Fibroblast of skin of right biceps (primary cell): ENCODE data around the gene EFNB3.

Experiments used
- DNase-seq: peaks from one replicate; pipeline ENCODE4 v3.0.0-alpha.2; 2013

Gene EFNB3

DNA sequence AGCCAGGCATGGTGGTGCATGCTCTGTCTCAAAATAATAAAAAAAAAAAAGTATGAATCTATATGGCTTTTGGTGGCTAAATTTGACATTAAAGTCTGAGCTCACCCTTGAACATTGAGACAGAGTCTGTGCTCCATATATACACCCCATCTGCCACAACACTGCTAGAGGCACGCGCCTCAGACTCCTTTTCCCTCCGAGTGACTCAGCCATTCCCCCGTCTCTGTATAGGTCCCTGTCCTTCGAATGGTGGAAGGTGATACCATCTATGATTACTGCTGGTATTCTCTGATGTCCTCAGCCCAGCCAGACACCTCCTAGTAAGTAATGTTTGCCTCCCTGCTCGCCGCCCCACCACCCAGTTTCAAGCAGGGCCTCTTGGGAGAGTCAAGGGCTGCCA, 4.5 kb upstream of the EFNB3 start:
- no peak for DNase-seq

DNA sequence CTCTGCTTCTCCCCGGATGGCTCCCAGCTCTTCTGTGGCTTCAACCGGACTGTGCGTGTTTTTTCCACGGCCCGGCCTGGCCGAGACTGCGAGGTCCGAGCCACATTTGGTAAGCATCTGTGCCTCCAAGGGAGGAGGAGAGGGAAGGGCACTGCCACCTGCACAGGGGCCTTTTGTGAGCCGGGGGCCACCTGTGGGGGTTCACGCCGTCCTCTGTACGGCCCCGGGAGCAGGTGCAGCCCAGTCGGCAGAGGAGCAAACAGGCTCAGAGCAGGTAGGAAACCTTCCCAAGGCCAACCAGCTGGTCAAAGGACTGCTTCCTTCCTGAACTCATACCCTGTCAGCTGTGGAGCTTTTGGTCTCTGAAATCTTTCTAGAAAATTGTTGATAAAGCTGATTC, 3.3 kb upstream of the EFNB3 start:
- no peak for DNase-seq

DNA sequence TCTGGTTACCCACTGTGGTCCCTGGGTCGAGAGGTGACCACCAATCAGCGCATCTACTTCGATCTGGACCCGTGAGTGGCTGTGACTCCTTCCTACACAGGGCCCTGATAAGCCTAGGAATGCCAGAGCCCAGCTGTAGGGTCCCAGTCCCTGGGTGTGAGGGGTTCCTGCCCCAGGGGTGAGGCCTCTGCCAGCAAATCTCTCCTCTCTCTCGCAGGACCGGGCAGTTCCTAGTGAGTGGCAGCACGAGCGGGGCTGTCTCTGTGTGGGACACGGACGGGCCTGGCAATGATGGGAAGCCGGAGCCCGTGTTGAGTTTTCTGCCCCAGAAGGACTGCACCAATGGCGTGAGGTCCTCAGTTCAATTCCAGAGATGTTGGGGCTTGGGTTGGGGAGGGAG, 2.2 kb upstream of the EFNB3 start:
- no peak for DNase-seq

DNA sequence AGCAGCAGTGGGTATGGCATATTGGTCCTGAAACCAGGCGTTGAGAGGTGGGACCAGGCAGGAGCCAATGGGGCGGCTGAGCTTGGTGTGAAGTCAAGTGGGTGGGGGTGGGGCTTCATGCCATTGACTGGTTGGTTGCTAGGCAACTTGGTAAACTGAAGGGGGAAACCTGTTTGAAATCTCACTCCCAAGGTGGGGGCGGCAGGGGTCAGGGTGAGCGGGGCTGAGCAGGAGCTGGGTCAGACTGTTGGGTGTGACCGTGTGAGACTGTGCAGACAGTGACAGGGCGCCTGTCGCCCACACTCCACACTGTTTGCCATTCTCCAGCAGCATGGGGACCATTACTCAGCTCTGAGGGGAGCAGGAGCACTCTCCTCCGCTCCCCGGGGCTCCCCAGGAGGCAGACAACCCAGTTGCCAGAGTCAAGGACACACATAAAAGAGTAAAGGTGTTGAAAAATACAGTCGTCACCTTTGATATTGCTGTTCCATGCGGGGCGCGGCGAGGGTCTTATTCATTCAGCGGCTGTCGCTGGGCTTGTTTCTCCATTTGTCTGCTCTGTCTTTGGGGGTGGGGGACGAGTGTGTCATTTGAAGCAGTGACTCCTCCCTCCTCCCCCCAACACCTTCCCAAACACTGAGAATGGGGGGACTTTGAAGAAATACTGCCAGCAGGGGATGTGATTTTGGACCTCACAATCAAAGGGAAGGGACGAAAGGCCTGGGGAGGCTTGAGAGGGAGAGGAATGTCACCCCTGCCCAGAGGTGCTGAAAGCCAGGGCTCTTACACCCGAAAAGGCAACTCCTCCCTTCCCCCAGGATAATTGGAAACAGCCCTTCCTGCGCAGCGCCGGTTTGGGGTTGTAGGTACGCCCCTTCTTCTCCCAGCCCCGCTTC, 1.2 kb upstream of the EFNB3 start:
- peak; percentile 73 for DNase-seq

DNA sequence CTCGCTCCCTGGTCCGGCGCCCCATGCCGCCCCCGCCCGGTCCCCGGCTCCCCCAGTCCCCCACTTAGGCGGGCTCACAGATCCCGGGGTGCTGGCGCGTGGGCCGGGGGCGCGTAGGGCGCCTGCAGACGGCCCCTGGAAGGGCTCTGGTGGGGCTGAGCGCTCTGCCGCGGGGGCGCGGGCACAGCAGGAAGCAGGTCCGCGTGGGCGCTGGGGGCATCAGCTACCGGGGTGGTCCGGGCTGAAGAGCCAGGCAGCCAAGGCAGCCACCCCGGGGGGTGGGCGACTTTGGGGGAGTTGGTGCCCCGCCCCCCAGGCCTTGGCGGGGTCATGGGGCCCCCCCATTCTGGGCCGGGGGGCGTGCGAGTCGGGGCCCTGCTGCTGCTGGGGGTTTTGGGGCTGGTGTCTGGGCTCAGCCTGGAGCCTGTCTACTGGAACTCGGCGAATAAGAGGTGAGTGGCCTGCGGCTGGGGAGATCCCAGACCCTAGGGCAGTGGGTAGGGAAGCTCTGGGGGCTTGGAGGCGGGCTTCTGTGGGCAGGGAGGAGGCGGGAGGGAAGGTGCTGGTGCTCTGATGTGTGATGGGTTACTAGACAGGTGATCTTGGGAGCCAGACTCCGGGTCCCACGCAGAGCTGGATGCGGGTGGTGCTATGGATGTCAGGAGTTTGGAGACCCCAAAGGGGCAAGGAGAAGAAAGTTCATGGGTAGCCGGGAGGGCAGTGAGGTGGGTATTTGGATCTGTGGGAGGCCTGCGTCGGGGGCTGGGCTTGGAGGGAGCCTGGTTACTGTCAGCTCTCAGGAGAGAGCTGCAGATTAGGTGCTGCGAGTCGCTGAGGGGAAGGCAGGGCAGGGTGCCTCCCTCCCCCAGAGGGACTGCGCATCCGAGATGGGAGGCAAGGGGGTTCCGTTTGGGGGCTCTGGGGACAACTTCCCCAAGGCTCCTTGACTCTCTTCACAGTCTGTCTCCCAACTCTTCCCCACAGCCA, 560 bp downstream of the EFNB3 start:
- DNase-seq: no peak

DNA sequence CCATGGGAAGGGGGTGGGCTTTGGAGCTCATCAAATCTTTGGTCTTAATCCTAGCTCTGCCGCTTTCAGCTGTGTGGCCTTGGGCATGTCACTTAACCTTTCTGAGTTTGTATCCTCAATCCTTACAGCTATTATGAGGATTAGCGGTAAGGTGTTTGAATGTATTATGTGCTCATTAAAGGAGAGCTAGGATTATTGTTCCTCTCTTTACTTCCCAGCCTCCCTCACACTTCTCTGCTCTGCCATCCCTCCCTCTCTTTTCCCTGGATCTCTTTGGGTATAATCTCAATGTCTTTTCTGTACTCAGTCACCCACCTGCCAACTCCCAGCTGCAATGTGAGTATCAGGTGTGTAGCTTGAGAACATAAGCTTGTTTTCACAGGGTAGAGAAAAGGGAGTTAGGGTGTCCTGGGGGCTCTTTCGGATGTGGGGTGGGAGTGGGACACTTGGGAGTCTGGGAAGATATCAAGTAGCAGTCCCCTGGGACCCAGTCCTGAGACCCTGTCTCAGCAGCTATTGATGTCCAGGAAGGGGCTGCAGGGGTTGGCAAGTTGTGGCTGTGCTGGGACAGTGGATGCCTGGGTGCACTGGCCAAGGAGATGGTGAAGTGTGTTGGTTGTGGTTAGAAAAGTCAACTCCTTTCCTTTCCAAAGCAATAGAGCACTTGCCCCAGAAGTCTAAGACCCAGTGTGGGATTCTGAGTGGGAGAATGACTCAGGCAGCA, 1.8 kb downstream of the EFNB3 start:
- DNase-seq: no peak

DNA sequence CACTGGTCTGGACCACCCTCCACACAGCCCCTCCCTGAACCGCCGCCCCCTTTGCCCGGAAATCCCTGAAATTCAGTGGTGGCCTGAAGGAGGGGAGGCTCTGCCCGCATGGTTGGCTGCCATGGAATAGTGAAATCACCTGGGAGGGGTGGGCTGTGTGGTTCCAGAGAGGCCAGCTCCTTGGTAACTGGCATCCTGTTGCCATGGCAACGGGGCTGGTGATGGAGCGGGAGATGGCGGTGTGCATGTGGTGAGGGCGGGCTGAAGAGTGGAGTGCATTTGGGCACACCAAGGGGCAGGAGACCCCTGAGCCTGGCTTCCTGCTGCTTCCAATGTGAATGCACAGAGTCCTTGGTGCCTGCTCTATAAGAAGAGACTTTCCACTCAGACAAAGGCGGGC, 2.4 kb downstream of the EFNB3 start:
- DNase-seq: no peak

DNA sequence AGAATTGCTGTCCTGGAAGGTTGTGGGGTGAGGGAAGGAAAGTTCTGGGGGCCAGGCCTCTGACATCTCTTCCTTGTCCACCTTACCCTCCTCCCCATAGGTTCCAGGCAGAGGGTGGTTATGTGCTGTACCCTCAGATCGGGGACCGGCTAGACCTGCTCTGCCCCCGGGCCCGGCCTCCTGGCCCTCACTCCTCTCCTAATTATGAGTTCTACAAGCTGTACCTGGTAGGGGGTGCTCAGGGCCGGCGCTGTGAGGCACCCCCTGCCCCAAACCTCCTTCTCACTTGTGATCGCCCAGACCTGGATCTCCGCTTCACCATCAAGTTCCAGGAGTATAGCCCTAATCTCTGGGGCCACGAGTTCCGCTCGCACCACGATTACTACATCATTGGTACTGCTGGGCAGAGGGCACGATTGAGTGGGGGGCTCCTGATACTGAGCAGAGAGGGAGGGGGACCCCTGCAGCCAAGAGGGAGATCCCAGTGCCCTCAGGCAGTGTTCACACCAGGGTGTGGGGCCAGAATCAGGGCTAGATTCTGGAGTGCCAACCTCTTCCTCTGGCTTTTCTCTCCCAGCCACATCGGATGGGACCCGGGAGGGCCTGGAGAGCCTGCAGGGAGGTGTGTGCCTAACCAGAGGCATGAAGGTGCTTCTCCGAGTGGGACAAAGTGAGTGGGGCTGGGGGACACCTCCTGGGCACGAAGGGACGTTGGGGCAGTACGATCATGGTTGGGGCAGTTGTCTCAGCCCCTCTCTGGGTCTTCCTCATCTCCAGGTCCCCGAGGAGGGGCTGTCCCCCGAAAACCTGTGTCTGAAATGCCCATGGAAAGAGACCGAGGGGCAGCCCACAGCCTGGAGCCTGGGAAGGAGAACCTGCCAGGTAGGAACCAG, 3.1 kb downstream of the EFNB3 start:
- DNase-seq: no peak

DNA sequence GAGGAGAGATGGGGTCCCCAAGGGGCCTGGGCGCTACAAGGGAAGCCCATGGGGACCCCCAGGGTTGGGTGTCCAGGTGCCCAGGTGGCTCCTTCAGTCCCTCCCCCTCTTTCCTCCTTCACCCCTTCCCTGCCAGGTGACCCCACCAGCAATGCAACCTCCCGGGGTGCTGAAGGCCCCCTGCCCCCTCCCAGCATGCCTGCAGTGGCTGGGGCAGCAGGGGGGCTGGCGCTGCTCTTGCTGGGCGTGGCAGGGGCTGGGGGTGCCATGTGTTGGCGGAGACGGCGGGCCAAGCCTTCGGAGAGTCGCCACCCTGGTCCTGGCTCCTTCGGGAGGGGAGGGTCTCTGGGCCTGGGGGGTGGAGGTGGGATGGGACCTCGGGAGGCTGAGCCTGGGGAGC, 4.0 kb downstream of the EFNB3 start:
- no peak for DNase-seq

DNA sequence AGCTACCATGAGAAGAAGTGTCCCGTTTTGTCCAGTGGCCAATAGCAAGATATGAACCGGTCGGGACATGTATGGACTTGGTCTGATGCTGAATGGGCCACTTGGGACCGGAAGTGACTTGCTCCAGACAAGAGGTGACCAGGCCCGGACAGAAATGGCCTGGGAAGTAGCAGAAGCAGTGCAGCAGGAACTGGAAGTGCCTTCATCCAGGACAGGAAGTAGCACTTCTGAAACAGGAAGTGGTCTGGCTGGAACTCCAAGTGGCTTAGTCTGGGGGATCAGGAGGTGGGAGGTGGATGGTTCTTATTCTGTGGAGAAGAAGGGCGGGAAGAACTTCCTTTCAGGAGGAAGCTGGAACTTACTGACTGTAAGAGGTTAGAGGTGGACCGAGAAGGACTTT, 5.3 kb downstream of the EFNB3 start:
- no peak for DNase-seq

DNA sequence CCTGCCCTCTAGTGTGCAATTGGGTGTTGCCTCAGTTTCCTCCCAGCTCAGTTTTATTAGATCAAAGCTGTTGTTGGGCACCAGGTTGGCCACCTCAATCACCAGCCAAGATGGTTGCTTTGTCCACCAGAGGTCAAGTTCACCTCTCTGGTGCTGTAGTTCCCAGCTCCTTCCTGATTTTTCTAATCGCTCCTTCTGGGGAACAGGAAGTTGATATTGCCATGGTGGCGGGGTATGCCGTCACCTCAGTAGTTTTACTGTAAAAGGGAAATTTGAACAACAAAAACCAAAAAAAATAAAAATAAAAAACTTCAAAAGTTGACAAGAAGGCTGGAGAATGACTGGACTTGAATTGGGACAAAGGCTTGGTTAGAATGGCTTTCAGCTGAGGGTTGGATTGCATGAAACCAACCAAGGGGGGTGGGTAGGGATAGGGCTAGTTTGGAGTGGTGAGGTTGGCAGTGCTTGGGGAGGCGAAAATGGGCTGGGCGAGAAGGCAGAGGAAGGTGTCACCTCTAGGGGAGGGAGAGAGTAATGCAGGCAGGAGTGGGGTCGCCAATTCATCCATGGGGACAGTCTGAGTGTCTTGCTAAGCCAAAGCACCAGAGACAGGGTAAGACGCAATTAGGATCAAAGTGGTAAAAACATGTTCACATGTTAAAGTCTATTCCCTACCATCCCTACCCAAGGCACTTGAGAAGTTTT, 6.2 kb downstream of the EFNB3 start:
- DNase-seq: no peak

DNA sequence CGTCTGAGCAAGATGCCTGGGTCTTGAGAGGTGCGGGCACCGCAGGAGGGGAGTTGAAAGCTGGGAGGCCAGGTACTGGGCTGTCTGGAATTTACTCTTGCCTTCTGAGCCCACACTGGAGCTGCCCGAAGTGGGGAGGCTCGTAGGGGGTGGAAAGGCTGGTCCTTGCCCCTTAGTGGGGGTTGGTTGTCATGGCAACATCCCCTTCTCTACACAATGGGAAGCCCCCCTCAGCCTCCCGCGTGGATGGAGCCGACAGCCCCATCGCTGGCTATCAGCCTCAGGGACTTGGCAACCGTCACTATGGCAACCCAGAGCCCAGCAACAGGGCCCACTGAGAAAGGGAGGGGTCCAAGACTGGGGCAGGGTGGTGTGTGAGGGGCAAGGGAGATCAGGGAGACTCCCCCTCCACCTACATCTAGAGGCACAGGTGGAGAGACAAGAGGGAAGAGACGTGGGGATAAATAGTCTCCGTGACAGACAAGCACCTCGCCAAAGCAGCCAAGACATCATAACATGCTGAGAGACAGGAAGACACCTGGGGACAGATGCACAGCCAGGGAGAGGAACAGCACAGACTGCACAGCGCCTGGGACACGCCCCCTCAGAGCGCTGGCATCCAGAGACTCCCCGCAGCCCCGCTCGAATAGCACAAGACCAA, 7.2 kb downstream of the EFNB3 start:
- no peak for DNase-seq

DNA sequence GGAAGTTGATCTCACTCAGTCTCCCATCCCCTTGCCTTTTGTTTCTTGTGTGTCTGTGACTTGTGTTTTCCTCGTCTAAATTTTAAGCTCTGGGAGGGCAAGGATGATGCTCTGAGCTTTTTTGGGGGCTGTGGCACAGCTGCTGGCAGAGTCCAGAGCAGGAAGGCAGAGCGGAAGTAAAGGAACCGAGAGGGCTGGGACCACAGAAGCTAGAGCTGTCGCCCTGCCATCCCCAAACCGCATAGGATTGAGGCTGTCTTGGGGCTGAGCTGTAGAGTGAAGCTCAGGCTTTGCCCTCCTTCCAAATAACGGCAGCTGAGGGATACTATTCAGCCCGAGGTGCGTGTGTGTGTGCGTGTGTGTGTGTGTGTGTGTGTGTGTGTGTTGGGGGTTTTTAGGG, 8.8 kb downstream of the EFNB3 start:
- no peak for DNase-seq

DNA sequence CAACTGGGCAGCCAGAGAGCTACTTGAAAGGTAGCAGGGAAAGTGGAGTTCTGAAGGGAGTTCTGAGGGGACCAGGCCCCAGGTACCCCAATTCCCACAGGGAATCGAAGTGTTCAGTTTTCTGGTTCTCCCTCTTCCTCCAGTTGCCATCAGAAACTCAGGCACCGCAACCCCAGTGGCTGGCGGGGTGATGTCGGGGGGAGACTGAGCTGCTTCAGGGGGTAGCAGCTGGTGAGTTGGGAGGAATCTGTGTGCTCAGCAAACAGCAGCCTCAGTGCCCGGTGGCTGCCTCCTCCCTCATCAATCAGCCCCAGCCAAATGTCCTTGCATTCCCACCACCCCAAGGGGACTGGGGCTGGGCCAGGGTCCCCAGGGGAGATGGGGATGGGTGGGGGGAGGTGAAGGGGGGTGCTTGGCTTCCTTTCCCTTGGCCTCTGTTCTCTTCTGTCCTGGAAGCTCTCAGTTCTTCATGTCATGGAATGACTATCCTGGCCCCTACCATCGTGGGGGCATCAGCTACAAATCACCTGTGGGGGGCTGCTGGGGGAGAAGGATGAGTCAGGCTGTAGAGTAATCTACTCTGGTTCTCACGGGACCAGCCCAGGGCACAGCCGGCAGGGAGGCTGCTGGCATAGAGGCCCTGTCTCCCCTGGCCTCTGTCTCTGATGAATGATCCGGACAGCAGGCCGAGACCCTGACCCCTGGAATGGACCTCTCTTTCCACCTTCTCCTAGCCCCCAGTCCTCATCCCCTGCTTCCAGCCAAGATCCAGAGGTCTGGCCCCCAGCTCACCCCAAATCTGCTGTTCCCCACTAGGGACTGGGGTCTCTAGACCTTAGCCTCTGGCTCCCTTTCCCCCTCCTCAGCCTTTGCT, 10.0 kb downstream of the EFNB3 start:
- no peak for DNase-seq

DNA sequence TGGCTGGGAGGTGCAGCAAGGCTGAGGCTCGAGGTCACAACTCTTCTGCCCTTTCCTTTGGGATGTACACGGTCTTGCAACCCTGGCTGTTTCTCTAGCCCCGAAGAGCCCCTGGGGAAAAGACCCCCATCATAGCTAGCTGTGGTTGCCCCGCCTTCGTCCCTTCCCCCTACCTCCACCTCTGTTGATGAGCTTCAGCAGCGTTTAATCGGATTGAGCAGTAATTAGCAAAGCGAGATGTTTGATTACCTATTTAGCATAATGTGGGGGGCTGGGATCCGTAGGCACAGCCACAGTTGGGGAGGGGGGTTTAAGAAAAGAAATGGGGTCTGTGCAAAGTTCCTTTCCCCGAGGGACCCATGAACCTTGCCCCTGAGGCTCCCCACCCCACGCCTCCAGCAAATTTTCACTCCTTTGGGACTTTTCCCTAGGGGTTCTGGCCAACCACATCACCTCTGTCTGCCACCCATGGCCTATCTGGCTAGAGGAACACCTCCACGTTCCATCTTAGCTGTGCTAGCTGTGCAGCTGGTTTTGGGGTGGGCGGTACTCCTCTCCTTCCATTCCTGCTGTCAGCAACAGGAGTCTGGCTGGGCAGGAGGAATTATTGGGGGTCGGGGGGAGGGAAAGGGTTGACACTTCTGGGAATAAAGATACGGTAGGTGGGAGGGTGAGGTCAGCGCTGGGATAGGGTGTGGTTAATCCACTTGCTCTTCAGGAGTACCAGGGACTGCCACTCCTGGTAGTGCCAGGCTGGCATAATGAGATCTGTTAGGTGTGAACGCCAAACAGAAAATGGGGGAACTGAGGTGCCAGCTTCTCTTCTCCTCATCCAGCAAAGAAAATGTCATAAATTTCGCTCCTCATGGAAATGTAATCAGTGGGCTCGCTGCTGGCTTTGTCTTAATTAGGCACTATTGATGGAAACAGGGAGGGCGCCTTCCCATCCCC, 11.2 kb downstream of the EFNB3 start:
- DNase-seq: no peak

DNA sequence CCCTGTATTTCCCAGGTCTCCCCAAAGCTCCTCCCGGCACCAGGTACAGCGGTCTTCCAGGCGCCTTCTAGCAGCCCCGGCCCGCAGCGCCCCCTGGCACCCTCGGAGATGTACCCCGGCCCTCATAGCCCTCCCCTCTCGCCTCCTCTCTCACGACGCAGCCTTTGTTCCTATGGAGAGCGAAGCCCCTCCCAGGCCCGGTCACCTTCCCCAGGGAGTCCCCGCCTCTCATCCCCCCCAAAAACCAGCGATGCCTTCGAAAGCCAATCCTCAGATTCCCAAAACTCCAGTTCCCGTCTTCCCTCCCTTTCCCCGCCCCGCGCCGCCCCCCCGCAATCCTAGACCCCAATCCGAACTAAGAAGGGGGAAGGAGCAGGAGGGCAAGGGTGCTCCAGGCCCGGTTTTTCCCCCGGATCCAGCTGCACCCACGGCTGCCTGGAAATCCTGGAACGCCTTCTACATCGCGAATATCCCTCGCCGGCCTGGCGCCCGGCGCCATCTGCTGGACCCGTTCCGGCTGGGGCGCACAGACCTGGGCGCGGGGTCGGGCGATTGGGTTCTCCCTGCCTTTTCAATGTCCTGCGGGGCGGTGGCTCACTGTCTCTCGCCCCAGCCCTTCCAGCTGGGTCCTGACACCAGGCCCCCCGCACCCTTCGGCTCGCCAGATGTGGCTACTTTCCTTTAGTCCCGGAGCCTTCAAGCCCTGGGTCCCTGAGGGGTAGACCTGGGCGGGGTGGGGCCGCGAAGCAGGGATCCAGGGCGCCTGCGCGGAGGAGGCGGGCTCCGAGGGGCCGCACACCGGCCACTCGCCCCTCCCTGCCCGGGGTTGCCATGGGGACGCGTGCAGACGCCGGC, 12.1 kb downstream of the EFNB3 start, which contains the start of gene DNAH2:
DNAH2 (plus strand) TSS at position 844 of the 855 bp plus-strand sequence. CDS start 1,991 bp downstream, outside the sequence.
- peak; percentile 96 for DNase-seq

DNA sequence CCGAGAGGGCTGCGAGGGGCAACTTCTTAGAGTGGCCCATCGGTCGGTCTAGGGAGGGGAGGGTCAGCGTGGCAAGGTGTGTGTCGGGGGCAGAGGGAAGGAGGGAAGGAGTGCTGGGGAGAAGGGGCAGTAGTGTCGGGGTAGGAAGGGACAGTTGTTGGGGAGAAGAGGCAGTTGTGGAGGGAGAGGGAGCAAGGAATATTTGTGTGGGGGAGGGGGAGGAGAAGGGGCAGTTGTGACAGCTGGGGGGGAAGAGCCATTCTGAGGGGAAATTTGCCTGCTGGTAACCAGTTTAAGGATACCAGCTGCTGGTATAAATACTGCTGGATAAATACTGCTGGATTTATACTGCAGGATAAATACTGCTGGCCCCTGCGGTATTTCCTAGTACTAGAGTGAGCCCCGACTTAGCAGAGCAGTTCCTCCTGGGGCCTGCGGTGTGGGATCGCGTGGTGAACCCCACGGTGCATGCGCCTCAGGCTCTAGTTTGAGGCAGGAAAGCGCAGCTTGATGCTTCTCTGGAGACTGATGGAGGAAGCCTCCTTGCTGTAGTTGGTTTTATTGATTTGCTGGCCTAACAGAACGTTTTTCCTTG, 12.9 kb downstream of the EFNB3 start:
- DNase-seq: no peak
